HG02870 (cell line): ENCODE measurements around the gene SCN11A.
"Not testable (repeated sequence)": the region's sequence is repeated elsewhere in the genome, so short reads cannot be mapped to it uniquely, and the experiment has no call there.

Experiments used
- ATAC-seq: cut with Tn5 transposase; IDR thresholded peaks from one replicate; pipeline ENCODE4 v1.9.1; 2021; ENCODE audit warnings: mild to moderate bottlenecking, moderate library complexity; ENCODE audit not compliant: unreplicated experiment

SCN11A gene

GRCh38 chr3:39067286-39067685 lies 15.5 kb upstream of the SCN11A start:
- ATAC-seq = no peak

- peak; percentile 99 for ATAC-seq
Observed at GRCh38 chr3:39065197-39065596, 13.5 kb upstream of the SCN11A start.

- no peak for ATAC-seq
Observed at GRCh38 chr3:39064646-39065045, 12.9 kb upstream of the SCN11A start.

GRCh38 chr3:39063143-39063542 lies 11.4 kb upstream of the SCN11A start:
- no peak for ATAC-seq

- ATAC-seq = no peak
Observed at GRCh38 chr3:39062180-39062579, 10.4 kb upstream of the SCN11A start.

- not testable (repeated sequence) for ATAC-seq
Observed at GRCh38 chr3:39061228-39061627, 9.5 kb upstream of the SCN11A start.

- no peak for ATAC-seq
Observed at GRCh38 chr3:39056151-39056550, 4.4 kb upstream of the SCN11A start.

GRCh38 chr3:39053696-39054095 lies 2.0 kb upstream of the SCN11A start:
- no peak for ATAC-seq

- no peak for ATAC-seq
Observed at GRCh38 chr3:39052583-39052982, 839 bp upstream of the SCN11A start.

GRCh38 chr3:39050029-39050428 lies 1.7 kb downstream of the SCN11A start:
- no peak for ATAC-seq

- no peak for ATAC-seq
Observed at GRCh38 chr3:39038165-39038564, 13.6 kb downstream of the SCN11A start.

GRCh38 chr3:39029556-39029955 lies 22.2 kb downstream of the SCN11A start:
- ATAC-seq = no peak

GRCh38 chr3:39028546-39028945 lies 23.2 kb downstream of the SCN11A start:
- no peak for ATAC-seq

GRCh38 chr3:39025222-39025970 lies 26.3 kb downstream of the SCN11A start:
- ATAC-seq = no peak

GRCh38 chr3:39024497-39024896 lies 27.2 kb downstream of the SCN11A start:
- no peak for ATAC-seq

GRCh38 chr3:39022286-39022630 lies 29.5 kb downstream of the SCN11A start:
- no peak for ATAC-seq

- ATAC-seq = no peak
Observed at GRCh38 chr3:39021465-39022285, 30.1 kb downstream of the SCN11A start.

- no peak for ATAC-seq
Observed at GRCh38 chr3:39021029-39021428, 30.7 kb downstream of the SCN11A start.

GRCh38 chr3:39019299-39019698 lies 32.4 kb downstream of the SCN11A start:
- ATAC-seq = no peak

GRCh38 chr3:39015418-39015817 lies 36.3 kb downstream of the SCN11A start:
- no peak for ATAC-seq

- ATAC-seq = no peak
Observed at GRCh38 chr3:39013921-39014509, 37.7 kb downstream of the SCN11A start.

- no peak for ATAC-seq
Observed at GRCh38 chr3:39013289-39013688, 38.5 kb downstream of the SCN11A start.
